Skeletal muscle cell (primary cell): ENCODE results near the gene PAX2.

Experiments
- DNase-seq: peaks from one replicate; pipeline ENCODE4 v3.0.0-alpha.2; 2010; ENCODE audit warnings: low read depth
- H3K4me3 ChIP-seq: 2 replicates; pipeline ENCODE4 v1.5.1; 2011; ENCODE audit warnings: low read depth, mild to moderate bottlenecking, control low read depth, low read length, moderate library complexity

Gene PAX2

GRCh38 chr10:100810091-100810834 is 64.9 kb downstream of the PAX2 start:
- H3K4me3 ChIP-seq = no peak overlapping the region
- no peak for DNase-seq

DNA sequence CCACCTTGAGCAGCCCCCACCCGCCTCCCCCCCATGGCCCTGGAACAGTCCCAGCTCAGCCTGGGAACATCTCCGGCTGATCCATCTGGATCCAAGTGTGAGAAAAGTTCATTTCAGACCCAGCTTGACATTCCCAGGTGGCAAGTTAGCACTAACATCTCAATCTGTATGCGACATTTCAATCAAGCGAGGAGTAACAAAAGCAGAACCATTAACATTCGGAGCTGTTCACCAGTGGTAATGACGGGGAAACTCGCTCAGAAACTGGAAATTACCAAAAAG is 65.4 kb downstream of the PAX2 start:
- DNase-seq = no peak
- no peak overlapping the region for H3K4me3 ChIP-seq

DNA sequence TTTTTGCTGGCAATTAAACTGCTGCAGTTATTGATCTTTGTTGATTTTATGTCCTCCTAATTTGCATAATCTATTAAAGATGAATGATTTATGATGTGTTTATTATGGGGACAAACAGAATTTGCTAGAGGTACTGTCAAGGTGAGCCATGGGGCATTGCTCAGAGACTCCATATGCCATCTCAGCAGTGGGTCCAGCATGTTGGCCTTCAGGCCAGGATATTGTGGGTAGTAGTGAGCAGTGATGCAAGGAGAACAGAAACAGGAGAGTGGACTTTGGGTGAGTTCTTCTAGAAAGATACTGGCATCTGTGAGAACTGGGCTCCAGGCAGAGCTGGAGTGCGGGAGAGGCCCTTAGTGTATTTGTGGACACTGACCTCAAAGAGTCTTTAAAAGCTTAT is 65.9 kb downstream of the PAX2 start:
- H3K4me3 ChIP-seq = no peak overlapping the region
- DNase-seq = no peak

- H3K4me3 ChIP-seq = no peak overlapping the region
- DNase-seq = no peak
Measured at GRCh38 chr10:100811752-100812750, 66.7 kb downstream of the PAX2 start.

DNA sequence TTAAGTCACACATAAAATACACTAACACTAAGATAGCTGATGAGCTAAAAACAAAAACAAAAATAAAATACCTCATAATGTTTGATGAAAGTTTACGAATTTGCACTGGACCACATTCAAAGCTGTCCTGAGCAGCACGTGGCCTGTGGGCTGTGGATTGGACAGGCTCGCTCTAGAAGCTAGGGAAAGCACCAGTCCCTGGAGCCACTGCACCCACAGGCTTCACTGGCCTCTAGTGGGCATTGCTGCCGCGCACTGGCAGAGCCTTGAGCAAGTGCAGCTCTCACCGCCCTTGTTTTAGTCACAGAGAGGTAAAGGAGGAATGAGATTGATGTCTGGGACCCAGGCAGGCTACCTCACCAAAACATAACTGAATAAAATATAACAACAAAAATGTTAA is 67.6 kb downstream of the PAX2 start:
- no peak overlapping the region for H3K4me3 ChIP-seq

DNA sequence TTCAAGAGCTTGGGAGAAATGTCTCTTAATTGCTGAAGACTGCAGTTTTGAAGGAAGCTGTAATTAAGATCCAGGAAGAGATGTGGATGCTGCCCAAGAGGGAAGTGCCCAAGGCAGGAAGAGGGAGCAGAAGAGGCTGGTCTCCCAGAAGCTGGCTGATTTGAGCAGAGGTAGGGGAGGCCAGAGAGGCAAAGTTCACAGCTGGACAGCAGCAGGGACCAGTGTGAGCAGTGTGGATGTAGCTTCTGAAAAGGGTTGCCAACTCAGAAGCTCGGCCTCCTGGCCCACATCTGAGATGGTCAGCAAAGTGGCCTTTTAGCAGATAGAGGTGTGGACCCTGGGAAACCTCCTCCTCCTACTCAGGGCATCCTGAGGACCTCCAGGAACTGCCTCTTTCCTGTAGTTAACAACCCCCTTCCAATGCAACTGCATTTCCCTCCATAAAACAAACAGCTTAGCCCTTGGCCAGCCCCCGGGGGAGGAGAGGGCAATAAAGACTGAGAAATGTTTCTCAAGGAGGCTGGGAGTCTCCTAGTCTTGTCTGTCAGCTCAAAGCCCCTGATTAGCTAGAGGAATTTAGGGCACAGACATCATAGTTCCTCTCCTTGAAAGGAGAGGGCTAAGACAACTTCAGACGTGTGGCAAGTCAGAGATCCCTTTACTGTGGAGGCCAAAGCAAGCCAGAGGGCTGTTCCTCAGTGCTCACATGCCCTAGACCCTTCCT is 69.5 kb downstream of the PAX2 start:
- DNase-seq = no peak
- H3K4me3 ChIP-seq = no peak overlapping the region

More for the DNA sequence above, 67.6 kb downstream of the PAX2 start:
- DNase-seq = no peak

GRCh38 chr10:100816671-100817070 is 71.3 kb downstream of the PAX2 start:
- no peak overlapping the region for H3K4me3 ChIP-seq
- DNase-seq = no peak

GRCh38 chr10:100817268-100817839 is 72.0 kb downstream of the PAX2 start:
- H3K4me3 ChIP-seq = no peak overlapping the region
- DNase-seq = no peak

DNA sequence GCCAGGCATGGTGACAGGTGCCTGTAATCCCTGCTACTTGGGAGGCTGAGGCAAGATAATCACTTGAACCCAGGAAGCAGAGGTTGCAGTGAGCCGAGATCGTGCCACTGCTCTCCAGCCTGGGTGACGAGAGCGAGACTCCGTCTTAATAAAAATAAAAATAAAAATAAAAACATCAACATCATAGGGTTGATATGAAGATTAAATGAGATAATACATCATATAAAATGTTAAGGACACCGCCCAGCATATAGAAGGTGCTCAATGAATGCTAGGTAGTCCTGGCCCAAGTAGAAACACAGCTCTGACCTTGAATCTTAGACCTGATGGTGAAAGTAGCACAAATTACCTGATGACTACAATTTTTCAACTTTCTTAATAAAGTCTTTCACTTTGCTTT is 74.0 kb downstream of the PAX2 start:
- no peak for DNase-seq
- H3K4me3 ChIP-seq = no peak overlapping the region

- H3K4me3 ChIP-seq = no peak overlapping the region
- DNase-seq = no peak
Measured at GRCh38 chr10:100823194-100823593, 77.8 kb downstream of the PAX2 start.

- H3K4me3 ChIP-seq = no peak overlapping the region
- DNase-seq = no peak
Measured at GRCh38 chr10:100824886-100825285, 79.5 kb downstream of the PAX2 start.

DNA sequence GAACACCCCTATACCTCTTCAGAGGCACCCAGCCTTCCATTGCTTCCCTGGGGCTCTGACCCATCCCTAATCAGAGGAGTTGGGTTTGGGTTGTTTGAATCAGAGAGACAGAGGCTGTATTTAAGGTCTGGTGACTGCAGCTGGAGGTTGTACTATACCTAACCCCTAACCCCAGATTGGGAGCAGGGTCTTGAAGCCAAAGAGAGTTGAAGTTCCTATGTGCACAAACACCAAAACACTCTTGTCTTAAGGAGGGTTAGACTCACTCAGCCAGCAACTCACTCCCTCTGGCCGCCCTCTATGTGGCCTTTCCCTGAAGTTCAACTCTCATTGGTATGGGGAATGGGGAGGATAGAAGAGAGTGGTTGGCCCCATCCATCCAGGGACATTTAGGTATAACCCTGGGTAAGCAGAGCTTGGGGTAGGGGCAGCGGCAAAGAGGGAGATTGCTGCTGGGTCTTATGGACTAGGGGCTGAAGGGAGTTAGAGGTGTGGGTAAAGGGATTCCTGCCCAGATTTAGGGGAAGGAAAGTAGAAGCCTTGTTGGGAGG is 80.0 kb downstream of the PAX2 start:
- no peak overlapping the region for H3K4me3 ChIP-seq
- no peak for DNase-seq

DNA sequence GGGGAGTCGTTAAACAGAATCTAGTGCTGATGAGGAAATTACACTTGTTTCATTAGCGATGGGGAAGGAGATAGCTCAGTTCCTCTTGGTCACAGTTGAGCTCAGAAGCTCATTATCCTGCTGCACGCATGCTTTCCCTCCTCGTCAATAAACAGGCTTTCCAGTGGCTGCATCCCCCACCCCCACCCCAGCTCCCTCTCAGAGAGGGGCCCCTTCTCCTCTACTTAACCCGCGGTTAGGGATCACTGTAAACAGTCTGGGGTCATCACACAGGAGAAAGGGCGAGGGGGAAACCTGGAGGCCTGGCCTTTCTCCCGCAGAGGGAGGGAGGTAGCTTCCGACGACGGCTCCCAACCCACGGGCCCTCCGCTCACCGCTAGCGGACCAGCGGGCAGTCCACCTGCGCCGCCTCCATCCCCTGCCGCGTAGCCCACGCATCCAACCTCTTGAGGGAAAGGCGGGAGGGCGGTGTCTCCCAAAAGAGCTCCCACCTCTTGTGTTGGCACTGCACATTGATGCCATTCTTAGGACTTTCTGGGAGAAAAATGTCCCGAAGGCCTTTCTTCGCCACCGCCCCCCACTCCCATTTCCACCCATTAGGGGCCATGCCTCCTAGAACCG is 80.8 kb downstream of the PAX2 start:
- DNase-seq = no peak
- no peak overlapping the region for H3K4me3 ChIP-seq

DNA sequence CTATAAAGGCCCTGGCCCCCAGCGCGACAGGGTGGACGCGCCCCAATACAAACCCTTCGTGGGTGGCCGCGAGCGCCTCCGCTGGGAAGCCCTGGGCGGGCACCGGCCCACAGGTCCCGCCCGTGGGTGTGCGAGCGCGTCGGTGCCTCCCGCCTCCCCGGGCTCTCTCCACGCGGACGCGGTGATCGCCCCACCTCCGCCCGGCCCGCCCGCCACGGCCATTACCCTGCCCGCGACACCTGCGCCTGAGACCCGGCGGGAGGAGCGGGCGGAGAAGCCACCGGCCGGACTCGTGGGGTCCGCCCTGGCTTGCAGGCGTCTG is 81.2 kb downstream of the PAX2 start:
- DNase-seq = no peak
- no peak overlapping the region for H3K4me3 ChIP-seq

- no peak for DNase-seq
- no peak overlapping the region for H3K4me3 ChIP-seq
Measured at GRCh38 chr10:100826983-100827818, 81.8 kb downstream of the PAX2 start.

- no peak for DNase-seq
- H3K4me3 ChIP-seq = peak overlapping the region; percentile 15
Measured at GRCh38 chr10:100827819-100828737, 82.7 kb downstream of the PAX2 start.

DNA sequence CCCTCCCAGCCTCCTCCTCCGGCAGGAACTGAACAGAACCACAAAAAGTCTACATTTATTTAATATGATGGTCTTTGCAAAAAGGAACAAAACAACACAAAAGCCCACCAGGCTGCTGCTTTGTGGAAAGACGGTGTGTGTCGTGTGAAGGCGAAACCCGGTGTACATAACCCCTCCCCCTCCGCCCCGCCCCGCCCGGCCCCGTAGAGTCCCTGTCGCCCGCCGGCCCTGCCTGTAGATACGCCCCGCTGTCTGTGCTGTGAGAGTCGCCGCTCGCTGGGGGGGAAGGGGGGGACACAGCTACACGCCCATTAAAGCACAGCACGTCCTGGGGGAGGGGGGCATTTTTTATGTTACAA is 83.3 kb downstream of the PAX2 start:
- DNase-seq = no peak
- H3K4me3 ChIP-seq = peak overlapping the region; percentile 13
